22Rv1 (cell line): ENCODE results near the gene PEX1.

Experiments
- CTCF ChIP-seq: fragments of 450-650 bp; IDR thresholded peaks from 2 replicates; pipeline ENCODE4 v1.5.1; 2017; ENCODE audit warnings: mild to moderate bottlenecking
- ZFX ChIP-seq: fragments of 450-650 bp; IDR thresholded peaks from 2 replicates; pipeline ENCODE4 v1.6.1; 2017; ENCODE audit warnings: antibody characterized with exemption, borderline replicate concordance

GRCh38 chr7:92498557-92498956, 29.8 kb downstream of the PEX1 start:
- TF ChIP-seq CTCF (no peak), ZFX (no peak)
